Astrocyte of the spinal cord (primary cell): ENCODE results near the gene DES.

Source experiments
- DNase-seq: peaks from one replicate; pipeline ENCODE4 v3.0.0; 2011; ENCODE audit warnings: low read depth, low spot score
- H3K4me3 ChIP-seq: 2 replicates; pipeline ENCODE4 v1.5.1; 2011; ENCODE audit warnings: low read depth, mild to moderate bottlenecking, low read length, moderate library complexity
- CTCF ChIP-seq: IDR thresholded peaks from 2 replicates; pipeline ENCODE4 v1.5.1; 2012; ENCODE audit warnings: low read depth, mild to moderate bottlenecking, low read length, inconsistent platforms
- in situ Hi-C: cut with HindIII; loops from 2 replicates; pipeline ENCODE4 v1.10.0; 2017; ENCODE audit warnings: low sequenced_read_pairs

The DES gene

DNA sequence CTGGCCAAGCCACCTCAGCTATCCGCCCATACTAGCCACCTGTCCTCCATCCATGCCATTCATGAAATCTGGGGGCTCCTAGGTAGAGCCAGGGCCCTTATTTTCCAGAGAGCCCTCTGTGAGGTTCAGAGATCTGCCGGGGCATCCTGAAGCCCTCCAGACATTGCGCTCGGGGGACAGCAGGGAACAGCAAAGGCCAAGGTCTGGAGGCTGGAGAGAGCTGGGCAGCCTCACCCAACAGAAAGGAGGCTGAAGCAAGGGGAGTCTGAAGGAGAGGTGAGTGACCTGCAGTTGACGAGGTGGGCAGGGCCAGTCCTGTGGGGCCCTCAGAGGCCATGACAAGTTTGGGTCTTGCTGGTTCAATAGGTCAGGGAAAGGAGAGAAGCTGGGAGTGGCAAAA is 8.6 kb upstream of the DES start:
- H3K4me3 ChIP-seq: no peak overlapping the region
- TF ChIP-seq CTCF: no peak
- in situ Hi-C loops: no loop called here
- no peak for DNase-seq

DNA sequence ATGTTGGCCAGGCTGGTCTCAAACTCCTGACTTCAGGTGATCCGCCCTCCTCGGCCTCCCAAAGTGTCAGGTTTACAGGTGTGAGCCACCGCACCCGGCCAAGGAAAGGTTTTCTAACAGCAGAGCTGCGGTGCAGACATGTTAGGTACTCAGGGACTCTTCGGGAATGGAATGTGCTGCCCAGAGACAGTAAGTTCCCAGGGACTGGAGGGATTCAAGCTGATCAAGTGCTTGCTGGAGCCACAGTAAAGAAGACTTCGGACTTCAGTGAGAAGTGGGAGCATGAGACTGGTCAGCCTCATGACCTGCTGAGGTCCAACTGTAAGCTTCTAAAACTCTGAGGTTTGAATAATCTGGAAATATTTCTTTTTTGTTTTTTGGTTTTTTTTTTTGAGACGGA is 7.8 kb upstream of the DES start:
- H3K4me3 ChIP-seq: no peak overlapping the region
- no peak for TF ChIP-seq CTCF
- no peak for DNase-seq
- in situ Hi-C loops: no loop called here

- H3K4me3 ChIP-seq: no peak overlapping the region
- in situ Hi-C loops: no loop called here
- no peak for DNase-seq
- no peak for TF ChIP-seq CTCF
These were observed 3.3 kb upstream of the DES start for GRCh38 chr2:219414857-219415256.

DNA sequence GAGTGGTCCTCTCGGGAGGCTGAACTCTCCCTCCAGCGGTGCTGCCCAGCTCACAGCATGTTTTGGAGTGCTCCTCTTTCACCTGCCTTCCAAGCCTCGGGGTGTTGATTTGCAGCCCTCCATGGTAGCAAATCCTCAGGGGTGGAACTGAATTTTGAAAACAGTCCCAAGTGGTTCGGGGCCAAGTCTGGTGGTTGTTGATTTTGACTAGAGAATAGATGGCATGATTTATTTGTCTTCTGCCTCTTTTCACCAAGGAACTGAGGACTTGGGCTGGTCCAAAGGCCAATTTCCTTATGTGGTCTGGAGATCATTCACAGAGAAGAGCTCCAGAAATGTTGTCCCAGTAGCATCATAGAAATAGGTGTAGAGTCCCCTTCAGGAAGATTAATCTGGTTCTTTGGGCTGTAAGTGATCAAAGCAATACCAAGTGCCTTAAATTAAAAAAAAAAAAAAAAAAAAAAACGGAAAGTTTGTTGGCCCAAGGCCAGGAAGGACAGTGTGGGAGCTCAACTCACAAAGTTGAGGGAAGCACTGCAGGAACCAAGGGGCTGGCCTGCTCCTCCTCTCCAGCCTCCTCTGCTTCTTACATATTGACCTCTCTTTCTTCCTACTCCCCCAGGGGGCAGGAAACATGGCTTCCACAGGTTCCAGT is 2.5 kb upstream of the DES start:
- in situ Hi-C loops: no loop called here
- H3K4me3 ChIP-seq: no peak overlapping the region
- TF ChIP-seq CTCF: no peak
- DNase-seq: no peak

DNA sequence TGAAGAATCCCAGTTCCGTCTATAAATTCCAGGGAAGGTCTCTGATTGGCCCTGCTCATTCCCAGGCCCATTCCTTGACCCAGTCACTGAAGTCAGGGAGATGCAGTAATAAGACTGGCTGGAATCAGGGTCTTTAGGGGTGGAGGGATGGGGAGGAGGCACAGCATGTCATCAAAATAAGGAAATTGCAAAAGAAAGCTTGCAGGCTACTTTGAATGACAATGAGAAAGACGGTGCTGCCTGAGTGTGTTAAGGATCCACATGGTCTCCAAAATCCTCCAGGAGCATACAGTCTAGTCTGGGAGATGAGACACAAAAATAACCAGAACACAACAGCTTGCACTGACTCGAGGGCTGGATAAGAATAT is 2.0 kb upstream of the DES start:
- H3K4me3 ChIP-seq: no peak overlapping the region
- no peak for TF ChIP-seq CTCF
- DNase-seq: no peak
- in situ Hi-C loops: no loop called here

DNA sequence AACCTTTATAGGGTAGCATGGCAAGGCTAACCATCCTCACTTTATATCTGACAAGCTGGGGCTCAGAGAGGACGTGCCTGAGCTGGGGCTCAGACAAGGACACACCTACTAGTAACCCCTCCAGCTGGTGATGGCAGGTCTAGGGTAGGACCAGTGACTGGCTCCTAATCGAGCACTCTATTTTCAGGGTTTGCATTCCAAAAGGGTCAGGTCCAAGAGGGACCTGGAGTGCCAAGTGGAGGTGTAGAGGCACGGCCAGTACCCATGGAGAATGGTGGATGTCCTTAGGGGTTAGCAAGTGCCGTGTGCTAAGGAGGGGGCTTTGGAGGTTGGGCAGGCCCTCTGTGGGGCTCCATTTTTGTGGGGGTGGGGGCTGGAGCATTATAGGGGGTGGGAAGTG is 1.2 kb upstream of the DES start:
- TF ChIP-seq CTCF: no peak
- no peak for DNase-seq
- in situ Hi-C loops: no loop called here
- no peak overlapping the region for H3K4me3 ChIP-seq

DNA sequence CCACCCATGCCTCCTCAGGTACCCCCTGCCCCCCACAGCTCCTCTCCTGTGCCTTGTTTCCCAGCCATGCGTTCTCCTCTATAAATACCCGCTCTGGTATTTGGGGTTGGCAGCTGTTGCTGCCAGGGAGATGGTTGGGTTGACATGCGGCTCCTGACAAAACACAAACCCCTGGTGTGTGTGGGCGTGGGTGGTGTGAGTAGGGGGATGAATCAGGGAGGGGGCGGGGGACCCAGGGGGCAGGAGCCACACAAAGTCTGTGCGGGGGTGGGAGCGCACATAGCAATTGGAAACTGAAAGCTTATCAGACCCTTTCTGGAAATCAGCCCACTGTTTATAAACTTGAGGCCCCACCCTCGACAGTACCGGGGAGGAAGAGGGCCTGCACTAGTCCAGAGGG is 803 bp upstream of the DES start:
- DNase-seq: no peak
- in situ Hi-C loops: no loop called here
- no peak overlapping the region for H3K4me3 ChIP-seq
- TF ChIP-seq CTCF: no peak
